ENCODE results near the gene MPC2.
A peak's percentile ranks its signal among the peaks of the same experiment; 100 is the strongest.

The MPC2 gene

DNA sequence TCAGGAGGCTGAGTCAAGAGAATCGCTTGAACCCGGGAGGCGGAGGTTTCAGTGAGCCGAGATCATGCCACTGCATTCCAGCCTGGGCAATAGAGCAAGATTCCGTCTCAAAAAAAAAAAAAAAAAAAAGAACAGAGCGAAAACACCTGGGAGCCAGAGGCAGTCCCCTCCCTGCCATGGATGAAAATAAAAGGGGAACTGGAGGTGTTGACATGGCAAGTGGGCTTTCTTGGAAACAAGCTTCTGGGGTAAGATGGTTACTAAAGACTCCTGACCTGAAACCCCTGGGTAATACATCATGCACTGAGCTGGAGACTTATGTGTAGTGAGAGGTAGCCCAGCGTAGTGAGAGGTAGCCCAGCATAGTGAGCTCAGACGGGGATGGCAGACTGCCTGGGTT lies 54.5 kb downstream of the MPC2 start:
- TF ChIP-seq, protein P1, sequence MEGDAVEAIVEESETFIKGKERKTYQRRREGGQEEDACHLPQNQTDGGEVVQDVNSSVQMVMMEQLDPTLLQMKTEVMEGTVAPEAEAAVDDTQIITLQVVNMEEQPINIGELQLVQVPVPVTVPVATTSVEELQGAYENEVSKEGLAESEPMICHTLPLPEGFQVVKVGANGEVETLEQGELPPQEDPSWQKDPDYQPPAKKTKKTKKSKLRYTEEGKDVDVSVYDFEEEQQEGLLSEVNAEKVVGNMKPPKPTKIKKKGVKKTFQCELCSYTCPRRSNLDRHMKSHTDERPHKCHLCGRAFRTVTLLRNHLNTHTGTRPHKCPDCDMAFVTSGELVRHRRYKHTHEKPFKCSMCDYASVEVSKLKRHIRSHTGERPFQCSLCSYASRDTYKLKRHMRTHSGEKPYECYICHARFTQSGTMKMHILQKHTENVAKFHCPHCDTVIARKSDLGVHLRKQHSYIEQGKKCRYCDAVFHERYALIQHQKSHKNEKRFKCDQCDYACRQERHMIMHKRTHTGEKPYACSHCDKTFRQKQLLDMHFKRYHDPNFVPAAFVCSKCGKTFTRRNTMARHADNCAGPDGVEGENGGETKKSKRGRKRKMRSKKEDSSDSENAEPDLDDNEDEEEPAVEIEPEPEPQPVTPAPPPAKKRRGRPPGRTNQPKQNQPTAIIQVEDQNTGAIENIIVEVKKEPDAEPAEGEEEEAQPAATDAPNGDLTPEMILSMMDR (conservative IDR thresholded peaks at IDR 0.05; ENCODE audit: low read length): no peak
- no peak for TF ChIP-seq EZH2phosphoT487 (IDR thresholded peaks at IDR 0.05; ENCODE audit: borderline replicate concordance)
- Histone ChIP-seq H3K9me3 (ENCODE audit: insufficient read depth, low read depth, low read length) (no peaks in the 10 kb centered on the region), H3K9ac (ENCODE audit: low read depth, low read length, poor library complexity, severe bottlenecking) (no peak overlapping the region), H3K27me3 (ENCODE audit: insufficient read depth, low read length, poor library complexity, severe bottlenecking) (no peaks in the 10 kb centered on the region), H4K20me1 (ENCODE audit: insufficient read depth, low read length, poor library complexity, severe bottlenecking) (no peaks in the 10 kb centered on the region), H2AFZ (ENCODE audit: low read length) (no peak overlapping the region), H3F3A (ENCODE audit: low read depth) (no peaks in the 10 kb centered on the region), H3K9me2 (replicated peaks; ENCODE audit: low read depth, low read length) (no peaks in the 10 kb centered on the region), H3K4me3 (ENCODE audit: low read length, poor library complexity, severe bottlenecking) (no peak overlapping the region), H3K79me2 (ENCODE audit: insufficient read depth, low read length) (no peaks in the 10 kb centered on the region), H3K36me3 (ENCODE audit: insufficient read depth, low read length) (no peaks in the 10 kb centered on the region), H3K4me1 (ENCODE audit: insufficient read depth, low read length, poor library complexity, severe bottlenecking) (no peaks in the 10 kb centered on the region), H3K4me2 (ENCODE audit: low read depth, low read length, poor library complexity, severe bottlenecking) (no peak overlapping the region)

GRCh38 chr1:167881786-167882185 lies 55.1 kb downstream of the MPC2 start:
- no peaks in the 10 kb centered on the region for H3K27me3 ChIP-seq (ENCODE audit: insufficient read depth, low read length, poor library complexity, severe bottlenecking)
- no peaks in the 10 kb centered on the region for H3K79me2 ChIP-seq (ENCODE audit: insufficient read depth, low read length)
- no peak overlapping the region for H3K9ac ChIP-seq (ENCODE audit: low read depth, low read length, poor library complexity, severe bottlenecking)
- no peak overlapping the region for H3K4me2 ChIP-seq (ENCODE audit: low read depth, low read length, poor library complexity, severe bottlenecking)
- no peaks in the 10 kb centered on the region for H3F3A ChIP-seq (ENCODE audit: low read depth)
- no peaks in the 10 kb centered on the region for H4K20me1 ChIP-seq (ENCODE audit: insufficient read depth, low read length, poor library complexity, severe bottlenecking)
- no peaks in the 10 kb centered on the region for H3K36me3 ChIP-seq (ENCODE audit: insufficient read depth, low read length)
- no peaks in the 10 kb centered on the region for H3K9me2 ChIP-seq (replicated peaks; ENCODE audit: low read depth, low read length)
- H3K4me3 ChIP-seq (ENCODE audit: low read length, poor library complexity, severe bottlenecking): no peak overlapping the region
- no peak overlapping the region for H2AFZ ChIP-seq (ENCODE audit: low read length)
- H3K9me3 ChIP-seq (ENCODE audit: insufficient read depth, low read depth, low read length): no peaks in the 10 kb centered on the region
- no peaks in the 10 kb centered on the region for H3K4me1 ChIP-seq (ENCODE audit: insufficient read depth, low read length, poor library complexity, severe bottlenecking)
- TF ChIP-seq, protein P1 (conservative IDR thresholded peaks at IDR 0.05; ENCODE audit: low read length): no peak
- TF ChIP-seq EZH2phosphoT487 (IDR thresholded peaks at IDR 0.05; ENCODE audit: borderline replicate concordance): no peak

DNA sequence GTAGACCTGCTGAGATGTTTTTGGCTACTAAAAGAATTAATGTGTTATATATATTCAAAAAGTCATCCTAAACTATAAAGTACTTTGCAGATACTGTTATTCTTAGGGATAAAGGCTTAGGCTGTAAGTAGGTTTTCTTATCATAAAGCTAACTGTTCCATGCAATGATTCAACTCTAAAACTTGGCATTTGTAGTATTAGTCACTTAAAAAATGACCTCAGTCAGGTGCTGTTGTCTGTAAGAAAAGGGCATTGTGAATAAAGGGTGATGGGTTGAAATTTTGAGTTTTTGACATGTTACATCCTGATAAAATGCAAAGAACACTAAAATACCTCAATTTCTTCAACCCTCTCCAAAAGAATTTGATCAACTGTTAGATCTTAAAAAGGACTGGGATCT lies 55.8 kb downstream of the MPC2 start:
- H3K4me2 ChIP-seq (ENCODE audit: low read depth, low read length, poor library complexity, severe bottlenecking): no peak overlapping the region

More for the DNA sequence above, 55.8 kb downstream of the MPC2 start:
- Histone ChIP-seq H3K4me3 (ENCODE audit: low read length, poor library complexity, severe bottlenecking) (no peak overlapping the region), H3K79me2 (ENCODE audit: insufficient read depth, low read length) (no peaks in the 10 kb centered on the region), H3F3A (ENCODE audit: low read depth) (no peaks in the 10 kb centered on the region), H3K36me3 (ENCODE audit: insufficient read depth, low read length) (no peaks in the 10 kb centered on the region), H3K9me2 (replicated peaks; ENCODE audit: low read depth, low read length) (no peaks in the 10 kb centered on the region), H3K4me1 (ENCODE audit: insufficient read depth, low read length, poor library complexity, severe bottlenecking) (no peaks in the 10 kb centered on the region), H4K20me1 (ENCODE audit: insufficient read depth, low read length, poor library complexity, severe bottlenecking) (no peaks in the 10 kb centered on the region), H3K27me3 (ENCODE audit: insufficient read depth, low read length, poor library complexity, severe bottlenecking) (no peaks in the 10 kb centered on the region), H3K9me3 (ENCODE audit: insufficient read depth, low read depth, low read length) (no peaks in the 10 kb centered on the region), H2AFZ (ENCODE audit: low read length) (0 out of 2 replicates have a peak overlapping the region, but pooled peaks have one; percentile 10), H3K9ac (ENCODE audit: low read depth, low read length, poor library complexity, severe bottlenecking) (no peak overlapping the region)
- no peak for TF ChIP-seq EZH2phosphoT487 (IDR thresholded peaks at IDR 0.05; ENCODE audit: borderline replicate concordance)
- TF ChIP-seq, protein P1 (conservative IDR thresholded peaks at IDR 0.05; ENCODE audit: low read length): no peak

All from Loucy (cell line).